ENCODE data around the gene DBH.
"Not testable (repeated sequence)": the region's sequence is repeated elsewhere in the genome, so short reads cannot be mapped to it uniquely, and the experiment has no call there.

The DBH gene

GRCh38 chr9:133667759-133668450 lies 31.7 kb downstream of the DBH start:
- DNase-seq = no peak

- no peak for DNase-seq
These were observed 33.1 kb downstream of the DBH start for GRCh38 chr9:133669182-133669801.

GRCh38 chr9:133670466-133670865 lies 34.3 kb downstream of the DBH start:
- no peak for DNase-seq

GRCh38 chr9:133671371-133671770 lies 35.2 kb downstream of the DBH start:
- DNase-seq = no peak

- no peak for DNase-seq
These were observed 36.5 kb downstream of the DBH start for GRCh38 chr9:133672503-133673257.

GRCh38 chr9:133673258-133673655 lies 37.1 kb downstream of the DBH start:
- DNase-seq = no peak

- DNase-seq = no peak
These were observed 37.9 kb downstream of the DBH start for GRCh38 chr9:133674091-133674490.

- not testable (repeated sequence) for DNase-seq
These were observed 39.6 kb downstream of the DBH start for GRCh38 chr9:133675796-133676195.

- DNase-seq = no peak
These were observed 40.3 kb downstream of the DBH start for GRCh38 chr9:133676450-133676849.

- DNase-seq = no peak
These were observed 41.2 kb downstream of the DBH start for GRCh38 chr9:133677126-133678010.

- DNase-seq = no peak
These were observed 42.9 kb downstream of the DBH start for GRCh38 chr9:133679056-133679455.

GRCh38 chr9:133679466-133680061 lies 43.4 kb downstream of the DBH start:
- no peak for DNase-seq

- DNase-seq = no peak
These were observed 44.2 kb downstream of the DBH start for GRCh38 chr9:133680250-133680975.

GRCh38 chr9:133680976-133681657 lies 45.0 kb downstream of the DBH start:
- no peak for DNase-seq

GRCh38 chr9:133681658-133682306 lies 45.6 kb downstream of the DBH start:
- DNase-seq = no peak

- DNase-seq = no peak
These were observed 46.8 kb downstream of the DBH start for GRCh38 chr9:133682818-133683585.

- DNase-seq = no peak
These were observed 47.5 kb downstream of the DBH start for GRCh38 chr9:133683586-133684120.

- no peak for DNase-seq
These were observed 48.2 kb downstream of the DBH start for GRCh38 chr9:133684121-133684935.

- DNase-seq = no peak
These were observed 48.8 kb downstream of the DBH start for GRCh38 chr9:133684936-133685361.

Measured in SHP77 (cell line).